ENCODE measurements around the gene ASMTL.

DNA sequence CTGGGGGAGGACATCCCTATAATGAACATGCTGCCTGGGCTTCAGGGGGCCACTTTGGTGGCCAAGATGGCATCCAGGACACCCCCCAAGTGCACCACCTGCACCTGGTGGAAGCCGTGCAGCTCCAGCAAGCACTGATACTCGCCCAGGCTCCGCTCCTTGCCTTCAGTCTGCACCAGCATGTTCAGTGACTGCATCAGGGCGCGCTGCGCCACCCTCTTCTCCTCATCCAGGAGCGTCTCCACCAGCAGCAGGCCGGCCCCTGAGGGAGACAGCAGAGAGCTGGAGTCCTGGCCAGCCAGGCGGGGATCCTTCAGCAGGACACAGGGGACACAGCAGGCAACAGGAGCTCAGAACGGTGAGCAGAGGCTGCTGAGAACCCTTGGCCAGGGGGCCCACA, 49.5 kb downstream of the ASMTL start:
- TF ChIP-seq, protein P1, sequence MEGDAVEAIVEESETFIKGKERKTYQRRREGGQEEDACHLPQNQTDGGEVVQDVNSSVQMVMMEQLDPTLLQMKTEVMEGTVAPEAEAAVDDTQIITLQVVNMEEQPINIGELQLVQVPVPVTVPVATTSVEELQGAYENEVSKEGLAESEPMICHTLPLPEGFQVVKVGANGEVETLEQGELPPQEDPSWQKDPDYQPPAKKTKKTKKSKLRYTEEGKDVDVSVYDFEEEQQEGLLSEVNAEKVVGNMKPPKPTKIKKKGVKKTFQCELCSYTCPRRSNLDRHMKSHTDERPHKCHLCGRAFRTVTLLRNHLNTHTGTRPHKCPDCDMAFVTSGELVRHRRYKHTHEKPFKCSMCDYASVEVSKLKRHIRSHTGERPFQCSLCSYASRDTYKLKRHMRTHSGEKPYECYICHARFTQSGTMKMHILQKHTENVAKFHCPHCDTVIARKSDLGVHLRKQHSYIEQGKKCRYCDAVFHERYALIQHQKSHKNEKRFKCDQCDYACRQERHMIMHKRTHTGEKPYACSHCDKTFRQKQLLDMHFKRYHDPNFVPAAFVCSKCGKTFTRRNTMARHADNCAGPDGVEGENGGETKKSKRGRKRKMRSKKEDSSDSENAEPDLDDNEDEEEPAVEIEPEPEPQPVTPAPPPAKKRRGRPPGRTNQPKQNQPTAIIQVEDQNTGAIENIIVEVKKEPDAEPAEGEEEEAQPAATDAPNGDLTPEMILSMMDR (conservative IDR thresholded peaks at IDR 0.05) = no peak
- TF ChIP-seq EZH2 (IDR thresholded peaks at IDR 0.05; ENCODE audit: low read depth) = no peak

Measured in PC-9 (cell line).